Adipose tissue (tissue), 3 donors: ENCODE measurements around the gene LRRIQ4. TPM values are rescaled to one million over a fixed set of nuclear protein-coding genes. Genes with fewer than 3 reads are reported as not detected.

Experiments used
- H3K27ac ChIP-seq: one replicate; pipeline ENCODE4 v1.5.1; 2013; ENCODE audit warnings: low read depth, low read length
- WGBS, 3 donors: extraction: QIAGEN DNeasy Blood & Tissue Kit; methylation state at CpG; one replicate each; pipeline ENCODE4 v1.1.7; 2013; 5-methylcytosine and 5-hydroxymethylcytosine counted together
- polyA plus RNA-seq, 3 donors: library from polyadenylated mRNA; stranded (reverse); fragments of 200-250 nt; gene quantifications; one replicate each; pipeline ENCODE4 v1.2.3, GENCODE V29; 2013
- donor health status: healthy with polysubstance abuse.
- donor health status: Bipolar disorder and iron deficiency.
- donor health status: healthy.

The LRRIQ4 gene
- polyA plus RNA-seq, 3 donors: not detected

- H3K27ac ChIP-seq: no peak overlapping the region
- 68 to 74% (median 68%) methylated on average over 3 of the region's 3 CpGs for WGBS, 3 donors
Measured at GRCh38 chr3:169879845-169880575, 67.3 kb downstream of the LRRIQ4 start.

DNA sequence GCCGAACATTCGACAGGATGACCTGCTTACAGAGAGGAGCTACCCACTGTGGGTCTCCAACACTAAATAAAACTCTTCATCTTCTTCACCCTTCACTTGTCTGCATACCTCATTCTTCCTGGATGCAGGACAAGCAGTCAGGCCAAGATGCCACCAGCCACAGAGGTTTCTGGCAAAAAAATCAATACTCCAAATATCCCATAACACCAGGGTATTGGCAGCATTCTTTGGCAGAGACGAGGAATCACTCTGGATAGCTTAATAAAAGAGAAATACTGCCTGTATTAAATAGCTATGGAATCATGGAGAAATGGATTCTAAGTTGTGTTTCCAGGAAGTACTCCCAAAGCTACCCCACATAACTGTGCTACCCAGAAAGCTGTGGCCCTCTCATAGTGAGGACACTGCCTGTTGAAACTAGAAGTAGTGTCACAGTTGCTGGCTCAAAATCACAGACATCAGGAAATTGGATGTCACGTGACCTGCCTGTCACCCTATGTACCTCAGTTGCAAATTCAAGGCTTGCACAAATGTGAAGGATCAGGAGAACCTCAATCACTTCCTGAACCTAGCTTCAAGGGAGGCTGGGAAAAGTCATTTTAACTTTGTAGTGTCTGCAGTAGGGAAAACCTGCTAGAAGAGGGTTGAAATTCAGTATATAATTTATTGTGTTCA lies 68.0 kb downstream of the LRRIQ4 start:
- 79 to 86% (median 80%) methylated on average over 4 of the region's 4 CpGs for WGBS, 3 donors
- H3K27ac ChIP-seq: no peak overlapping the region

DNA sequence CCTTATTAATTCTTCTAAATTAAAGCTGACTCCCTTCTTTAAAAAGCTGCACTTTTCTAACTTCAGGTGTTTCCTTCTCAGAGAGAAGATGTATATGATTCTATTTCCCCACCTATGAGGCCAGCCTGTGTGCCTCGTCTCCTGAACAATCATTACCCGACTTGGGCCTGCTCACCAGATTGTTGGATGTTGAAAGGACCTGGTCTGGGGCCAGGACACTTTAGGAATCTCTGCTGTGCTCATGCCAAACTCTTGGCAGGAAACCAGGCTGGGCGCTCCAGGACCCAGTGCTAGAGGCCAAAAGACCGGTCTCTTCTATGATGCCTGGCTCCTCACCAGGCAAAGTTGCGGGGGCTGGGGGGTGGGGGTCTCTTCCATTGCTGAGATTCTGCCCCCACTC lies 74.0 kb downstream of the LRRIQ4 start:
- 38 to 48% (median 46%) methylated on average over 5 of the region's 5 CpGs for WGBS, 3 donors
- H3K27ac ChIP-seq: no peak overlapping the region

Other genes with a start within 250 kb of the LRRIQ4 start
- 10 to 100 TPM in 2 of 3 donors, 1 to 10 TPM in 1; 6.5 to 12.6 (median 12.3) TPM for gene MECOM, start 149.2 kb upstream of the LRRIQ4 start, polyA plus RNA-seq
- not detected for gene TERC, start 47.8 kb upstream of the LRRIQ4 start, polyA plus RNA-seq
- gene ACTRT3, start 43.3 kb upstream of the LRRIQ4 start, polyA plus RNA-seq: 1 to 10 TPM in 2 of 3 donors, under 1 TPM in 1; 0.95 to 2.0 (median 1.8) TPM
- 10 to 100 TPM in 1 of 3 donors, 1 to 10 TPM in 2; 7.1 to 10.2 (median 8.4) TPM for gene MYNN, start 39.5 kb upstream of the LRRIQ4 start, polyA plus RNA-seq
- 1 to 10 TPM in 2 of 3 donors, under 1 TPM in 1; 0.92 to 7.2 (median 3.7) TPM for gene LRRC34, start within 50 bp of the LRRIQ4 start, polyA plus RNA-seq
- gene LRRC31, start 57.1 kb downstream of the LRRIQ4 start, polyA plus RNA-seq: under 1 TPM in 1 of 3 donors, not detected in 2; 0.56 TPM
- gene SAMD7, start 98.7 kb downstream of the LRRIQ4 start, polyA plus RNA-seq: not detected
- 10 to 100 TPM; 44.2 to 58.1 (median 54.8) TPM for gene SEC62, start 153.9 kb downstream of the LRRIQ4 start, polyA plus RNA-seq
- gene GPR160, start 225.1 kb downstream of the LRRIQ4 start, polyA plus RNA-seq: 10 to 100 TPM in 1 of 3 donors, 1 to 10 TPM in 2; 5.2 to 11.0 (median 6.7) TPM